ENCODE results near the gene MAML2. TPM values are rescaled to one million over a fixed set of nuclear protein-coding genes. Genes with fewer than 3 reads are reported as not detected.

The MAML2 gene
- total and polyA plus RNA-seq, 2 experiments from 2014 or later = 1.1 to 8.2 TPM

DNA sequence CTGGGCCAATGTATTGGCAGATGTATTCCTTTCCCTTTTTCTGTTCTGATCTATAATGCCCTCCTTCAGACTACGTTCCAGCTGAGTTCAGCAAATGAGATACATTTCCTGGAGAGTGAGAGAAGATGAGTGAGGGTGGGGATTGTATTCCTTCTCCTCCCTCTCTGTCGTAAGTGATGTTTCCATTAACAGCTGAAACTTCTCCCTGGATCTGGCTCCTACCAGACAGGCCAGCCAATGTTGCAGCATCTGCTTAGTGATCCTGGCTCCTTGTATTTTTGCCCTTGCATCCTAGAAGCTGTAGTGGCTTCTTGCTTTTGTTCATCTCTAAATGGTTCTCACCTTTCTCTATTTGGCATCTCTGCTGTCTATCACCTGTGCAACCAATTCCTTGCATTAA is 370.9 kb downstream of the MAML2 start:
- Histone ChIP-seq H3K9me3 (ENCODE audit: low read depth) (no peaks in the 10 kb centered on the region), H3K27ac (no peak overlapping the region), H3K36me3 (no peaks in the 10 kb centered on the region), H3K27me3 (no peaks in the 10 kb centered on the region), H3K4me1 (ENCODE audit: low read depth) (no peaks in the 10 kb centered on the region), H3K4me3 (no peak overlapping the region)
- TF ChIP-seq, protein P1, sequence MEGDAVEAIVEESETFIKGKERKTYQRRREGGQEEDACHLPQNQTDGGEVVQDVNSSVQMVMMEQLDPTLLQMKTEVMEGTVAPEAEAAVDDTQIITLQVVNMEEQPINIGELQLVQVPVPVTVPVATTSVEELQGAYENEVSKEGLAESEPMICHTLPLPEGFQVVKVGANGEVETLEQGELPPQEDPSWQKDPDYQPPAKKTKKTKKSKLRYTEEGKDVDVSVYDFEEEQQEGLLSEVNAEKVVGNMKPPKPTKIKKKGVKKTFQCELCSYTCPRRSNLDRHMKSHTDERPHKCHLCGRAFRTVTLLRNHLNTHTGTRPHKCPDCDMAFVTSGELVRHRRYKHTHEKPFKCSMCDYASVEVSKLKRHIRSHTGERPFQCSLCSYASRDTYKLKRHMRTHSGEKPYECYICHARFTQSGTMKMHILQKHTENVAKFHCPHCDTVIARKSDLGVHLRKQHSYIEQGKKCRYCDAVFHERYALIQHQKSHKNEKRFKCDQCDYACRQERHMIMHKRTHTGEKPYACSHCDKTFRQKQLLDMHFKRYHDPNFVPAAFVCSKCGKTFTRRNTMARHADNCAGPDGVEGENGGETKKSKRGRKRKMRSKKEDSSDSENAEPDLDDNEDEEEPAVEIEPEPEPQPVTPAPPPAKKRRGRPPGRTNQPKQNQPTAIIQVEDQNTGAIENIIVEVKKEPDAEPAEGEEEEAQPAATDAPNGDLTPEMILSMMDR (IDR thresholded peaks at IDR 0.05; ENCODE audit: low read depth, low read length) = no peak
- peak in 1 of 2 donors; percentile 56 for DNase-seq (ENCODE audit: low read depth in 1 of 2, low spot score in 1 of 2)

DNA sequence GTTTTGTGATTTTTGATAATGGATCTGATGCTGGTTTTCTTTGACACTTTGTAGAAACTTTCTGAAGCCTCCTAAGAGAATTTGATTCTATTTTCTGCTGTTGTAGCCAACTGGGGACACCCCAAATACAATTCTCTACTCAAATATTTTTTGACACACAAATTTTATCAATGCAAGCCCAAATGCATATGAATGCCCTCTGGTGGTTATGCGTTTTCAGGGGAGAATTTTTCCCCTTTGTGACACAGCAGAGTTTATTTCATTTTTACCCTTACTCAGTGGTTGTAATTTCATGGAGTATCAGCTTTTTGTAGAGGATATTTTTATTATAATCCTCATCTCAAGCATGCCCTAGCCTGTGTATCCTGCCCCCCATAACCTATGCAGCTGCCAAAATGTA is 374.4 kb downstream of the MAML2 start:
- H3K27ac ChIP-seq = no peak overlapping the region
- H3K9me3 ChIP-seq (ENCODE audit: low read depth) = no peaks in the 10 kb centered on the region
- no peaks in the 10 kb centered on the region for H3K36me3 ChIP-seq
- peaks cover 6% of the 10 kb centered on the region for H3K4me1 ChIP-seq (ENCODE audit: low read depth)
- no peak overlapping the region for H3K4me3 ChIP-seq
- no peaks in the 10 kb centered on the region for H3K27me3 ChIP-seq
- DNase-seq (ENCODE audit: low read depth in 1 of 2, low spot score in 1 of 2) = peak in 1 of 2 donors; percentile 28
- TF ChIP-seq, protein P1 (IDR thresholded peaks at IDR 0.05; ENCODE audit: low read depth, low read length) = peak; percentile 54

DNA sequence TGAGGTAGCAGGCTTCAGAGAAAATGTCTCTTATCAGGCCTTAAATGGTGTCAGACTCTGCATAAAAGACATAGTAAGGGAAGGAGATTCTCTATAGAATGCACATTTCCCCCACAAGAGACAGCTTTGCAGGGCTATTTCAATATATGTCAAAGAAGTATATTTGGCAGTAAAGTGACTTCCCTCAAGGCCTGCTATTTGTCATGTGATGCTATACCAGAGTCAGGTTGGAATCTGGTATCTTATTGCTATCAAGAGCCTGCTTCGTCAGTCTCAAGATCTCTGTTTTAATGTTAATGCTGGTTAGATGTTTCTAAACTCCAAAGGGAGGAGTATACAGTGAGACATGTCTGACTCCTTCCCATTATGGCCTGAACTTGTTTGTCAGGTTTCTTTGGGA is 378.7 kb downstream of the MAML2 start:
- no peaks in the 10 kb centered on the region for H3K27me3 ChIP-seq
- no peak overlapping the region for H3K4me3 ChIP-seq
- DNase-seq (ENCODE audit: low read depth in 1 of 2, low spot score in 1 of 2) = no peak
- no peak overlapping the region for H3K27ac ChIP-seq
- no peaks in the 10 kb centered on the region for H3K9me3 ChIP-seq (ENCODE audit: low read depth)
- H3K36me3 ChIP-seq = no peaks in the 10 kb centered on the region
- TF ChIP-seq, protein P1 (IDR thresholded peaks at IDR 0.05; ENCODE audit: low read depth, low read length) = no peak
- H3K4me1 ChIP-seq (ENCODE audit: low read depth) = peaks cover 6% of the 10 kb centered on the region

- Histone ChIP-seq H3K36me3 (no peaks in the 10 kb centered on the region), H3K4me1 (ENCODE audit: low read depth) (peaks cover 6% of the 10 kb centered on the region), H3K27me3 (no peaks in the 10 kb centered on the region), H3K27ac (no peak overlapping the region), H3K4me3 (no peak overlapping the region), H3K9me3 (ENCODE audit: low read depth) (no peaks in the 10 kb centered on the region)
- TF ChIP-seq, protein P1 (IDR thresholded peaks at IDR 0.05; ENCODE audit: low read depth, low read length) = no peak
- DNase-seq (ENCODE audit: low read depth in 1 of 2, low spot score in 1 of 2) = no peak
These were observed 381.2 kb downstream of the MAML2 start for GRCh38 chr11:95961758-95962157.

DNA sequence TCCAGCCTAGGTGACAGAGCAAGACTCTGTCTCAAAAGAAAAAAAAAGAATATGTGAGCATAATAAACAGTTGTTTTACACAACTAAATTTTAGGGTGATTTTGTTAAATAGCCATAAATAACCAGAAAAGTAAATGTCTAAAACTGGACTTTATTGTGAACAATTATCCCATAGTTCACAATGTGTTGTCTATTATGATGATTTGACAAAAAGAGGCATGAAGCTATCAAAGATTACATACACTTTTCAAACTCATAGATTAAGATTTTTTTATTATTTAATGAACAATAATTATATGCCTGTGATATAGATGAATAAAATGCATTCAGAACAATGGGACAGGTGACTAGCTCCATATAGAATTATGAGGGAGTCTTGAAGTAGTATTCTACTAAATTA is 392.1 kb downstream of the MAML2 start:
- no peaks in the 10 kb centered on the region for H3K27me3 ChIP-seq
- no peak overlapping the region for H3K27ac ChIP-seq
- H3K4me3 ChIP-seq = no peak overlapping the region
- no peaks in the 10 kb centered on the region for H3K36me3 ChIP-seq
- no peak for DNase-seq (ENCODE audit: low read depth in 1 of 2, low spot score in 1 of 2)
- H3K9me3 ChIP-seq (ENCODE audit: low read depth) = no peaks in the 10 kb centered on the region
- no peaks in the 10 kb centered on the region for H3K4me1 ChIP-seq (ENCODE audit: low read depth)
- TF ChIP-seq, protein P1 (IDR thresholded peaks at IDR 0.05; ENCODE audit: low read depth, low read length) = no peak

- H3K4me3 ChIP-seq = no peak overlapping the region
- TF ChIP-seq, protein P1 (IDR thresholded peaks at IDR 0.05; ENCODE audit: low read depth, low read length) = no peak
- H3K9me3 ChIP-seq (ENCODE audit: low read depth) = no peaks in the 10 kb centered on the region
- H3K36me3 ChIP-seq = no peaks in the 10 kb centered on the region
- H3K27ac ChIP-seq = no peak overlapping the region
- no peak for DNase-seq (ENCODE audit: low read depth in 1 of 2, low spot score in 1 of 2)
- no peaks in the 10 kb centered on the region for H3K4me1 ChIP-seq (ENCODE audit: low read depth)
- H3K27me3 ChIP-seq = no peaks in the 10 kb centered on the region
These were observed 394.4 kb downstream of the MAML2 start for GRCh38 chr11:95948637-95949036.
